HG02970 (cell line): ENCODE results near the gene ARHGDIA.

Experiments used
- ATAC-seq: cut with Tn5 transposase; IDR thresholded peaks from one replicate; pipeline ENCODE4 v1.9.1; 2021; ENCODE audit warnings: mild to moderate bottlenecking, moderate library complexity, moderate number of reproducible peaks; ENCODE audit not compliant: unreplicated experiment, low FRiP score

ARHGDIA gene

GRCh38 chr17:81831957-81832607 is 39.1 kb downstream of the ARHGDIA start:
- peak; percentile 4 for ATAC-seq

DNA sequence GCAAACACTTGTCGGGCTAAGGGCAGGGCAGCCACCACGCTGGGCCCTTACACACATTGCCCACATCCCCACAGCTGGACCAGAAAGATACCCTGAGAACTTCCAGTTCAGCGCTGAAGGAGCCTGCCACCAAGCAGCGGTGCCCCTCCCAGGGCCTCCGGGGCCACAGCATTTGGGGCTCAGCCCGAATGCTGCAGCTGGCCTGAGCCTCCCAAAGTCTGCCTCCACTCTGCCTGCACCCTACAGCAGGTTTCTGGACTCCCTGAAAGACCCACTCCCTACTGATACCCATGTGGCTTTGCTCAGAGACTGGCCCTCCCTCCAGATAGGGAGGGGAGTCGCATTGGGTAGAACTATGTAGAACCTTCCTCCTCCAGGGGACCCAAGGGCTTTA is 39.6 kb downstream of the ARHGDIA start:
- ATAC-seq = no peak

DNA sequence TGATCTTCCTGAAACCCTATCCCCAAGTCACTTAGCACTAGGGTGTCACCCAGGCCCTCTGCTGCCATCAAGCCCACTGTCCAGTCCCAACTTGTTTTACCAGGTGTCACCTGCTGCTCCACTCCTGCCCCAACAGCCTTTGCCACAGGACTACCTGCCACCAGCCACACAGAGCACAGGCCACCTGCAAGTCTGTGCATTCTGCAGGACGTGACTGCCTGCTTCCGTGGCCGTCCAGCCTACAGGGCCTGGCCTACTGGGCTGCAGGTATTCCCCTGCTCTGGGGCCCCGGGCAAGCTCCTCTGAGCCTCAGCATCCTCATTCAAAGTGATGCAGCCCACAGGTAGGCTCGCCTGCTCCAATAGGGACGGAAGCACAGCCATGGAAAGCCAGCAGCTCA is 41.3 kb downstream of the ARHGDIA start:
- ATAC-seq = no peak

GRCh38 chr17:81828656-81829055 is 42.5 kb downstream of the ARHGDIA start:
- no peak for ATAC-seq

GRCh38 chr17:81825841-81826466 is 45.2 kb downstream of the ARHGDIA start:
- ATAC-seq = no peak

DNA sequence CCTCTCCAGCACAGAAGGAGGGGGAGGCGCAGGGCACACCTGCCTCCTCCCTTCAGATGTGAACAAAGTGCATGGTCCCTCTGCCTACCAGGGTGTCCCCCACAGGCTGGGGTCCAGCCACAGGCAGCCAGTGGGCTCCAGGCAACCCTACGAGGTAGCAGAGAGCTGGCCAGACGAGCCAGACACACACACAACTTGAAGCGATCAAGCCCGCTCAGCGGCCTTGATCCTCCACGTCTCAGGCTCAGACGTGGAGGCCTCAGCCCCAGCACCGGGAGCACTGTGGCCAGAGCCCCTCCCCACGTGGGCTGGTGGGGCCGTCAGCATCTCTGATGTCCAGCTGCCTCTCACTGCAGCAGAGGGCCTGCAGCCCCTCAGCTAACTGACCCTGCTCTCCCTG is 46.5 kb downstream of the ARHGDIA start:
- ATAC-seq = no peak

- ATAC-seq = no peak
These were observed 47.2 kb downstream of the ARHGDIA start for GRCh38 chr17:81823820-81824550.

DNA sequence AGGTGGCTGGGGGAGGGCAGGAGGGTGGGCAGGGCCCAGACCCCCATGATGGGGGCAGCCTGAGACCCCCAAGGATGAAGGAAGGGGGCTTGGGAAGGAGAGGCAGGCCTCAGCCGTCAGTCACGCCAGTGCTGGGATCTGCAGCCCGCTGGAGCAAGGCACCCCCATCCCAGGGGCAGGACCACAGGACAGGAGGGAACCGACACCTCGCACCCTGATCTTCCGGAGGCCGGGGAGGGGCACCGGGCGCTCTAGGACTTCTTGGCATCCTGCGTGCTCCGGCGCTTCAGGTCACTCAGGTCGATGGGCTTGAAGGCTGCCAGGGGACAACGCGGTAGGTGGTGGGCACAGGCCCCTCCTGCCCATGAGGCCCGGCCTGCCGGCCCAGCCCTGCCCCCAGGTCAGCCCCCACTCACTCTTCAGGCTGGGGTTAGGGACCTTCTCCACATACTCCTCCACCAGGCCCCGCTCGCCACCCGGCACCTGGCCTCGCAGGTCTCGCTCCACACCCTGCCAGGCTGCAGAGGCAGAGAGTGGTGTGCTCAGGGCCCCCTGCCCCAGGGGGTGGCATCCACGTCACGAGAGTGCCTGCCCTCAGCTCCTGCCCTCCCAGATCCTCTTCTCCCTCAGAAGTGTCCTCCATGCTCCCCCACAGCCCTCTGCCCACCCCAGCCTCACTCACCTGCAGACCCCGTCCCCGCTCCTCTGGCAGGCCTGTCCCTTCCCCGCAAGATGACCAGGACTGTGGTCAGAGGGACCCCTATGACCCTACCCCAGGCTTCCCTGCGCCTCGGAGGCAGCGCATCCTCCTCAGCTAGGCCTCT is 47.9 kb downstream of the ARHGDIA start:
- ATAC-seq = no peak

DNA sequence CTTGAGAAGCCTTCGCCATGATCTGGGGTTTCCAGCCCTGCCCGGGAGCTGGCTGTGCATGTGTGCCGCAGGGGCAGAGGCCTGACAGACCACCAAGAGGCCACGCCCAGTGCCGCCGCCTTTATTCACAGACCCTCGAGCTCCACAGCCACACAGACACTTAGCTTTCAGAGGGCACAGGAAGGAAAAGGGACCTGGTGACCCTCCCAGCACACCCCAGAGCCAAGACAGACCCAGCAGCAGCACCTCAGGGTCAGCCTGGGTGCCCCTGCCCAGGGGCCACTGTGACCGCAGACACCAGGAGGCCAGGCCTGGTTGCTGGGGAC is 48.9 kb downstream of the ARHGDIA start:
- no peak for ATAC-seq

DNA sequence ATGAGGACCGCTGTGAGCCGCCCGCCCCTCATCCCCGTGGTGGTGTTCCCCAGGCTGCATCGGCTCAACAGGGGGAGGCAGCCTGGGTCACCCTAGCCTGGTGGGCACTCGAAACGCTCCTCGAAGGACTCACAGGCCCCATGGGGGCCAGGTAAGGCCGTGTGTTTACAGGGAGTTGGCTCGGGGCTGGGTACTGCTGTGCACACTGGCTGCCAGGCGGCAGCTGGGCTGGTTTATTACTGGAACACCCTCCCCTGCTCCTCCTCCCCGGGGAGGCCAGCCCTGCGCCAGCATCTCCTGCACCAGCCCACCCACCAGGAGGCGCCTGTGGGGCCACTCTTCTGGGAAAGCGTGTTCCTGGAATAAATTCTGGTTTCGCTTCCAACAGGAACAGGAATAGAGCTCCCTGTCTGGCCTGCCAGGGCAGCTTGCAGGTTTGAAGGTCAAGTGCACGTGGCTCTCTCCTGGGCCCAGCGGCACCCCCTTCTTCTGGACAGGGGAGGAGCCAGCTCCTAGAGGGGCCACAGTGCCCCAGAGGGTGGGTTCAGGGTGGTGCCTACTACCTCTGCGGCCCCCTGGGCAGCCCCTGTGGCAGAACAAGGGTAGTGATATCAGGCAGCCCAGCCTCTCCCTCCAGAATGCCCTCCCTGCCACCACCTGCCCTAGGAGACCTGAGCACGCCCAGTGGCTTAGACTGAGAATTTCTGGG is 49.4 kb downstream of the ARHGDIA start:
- ATAC-seq = no peak

DNA sequence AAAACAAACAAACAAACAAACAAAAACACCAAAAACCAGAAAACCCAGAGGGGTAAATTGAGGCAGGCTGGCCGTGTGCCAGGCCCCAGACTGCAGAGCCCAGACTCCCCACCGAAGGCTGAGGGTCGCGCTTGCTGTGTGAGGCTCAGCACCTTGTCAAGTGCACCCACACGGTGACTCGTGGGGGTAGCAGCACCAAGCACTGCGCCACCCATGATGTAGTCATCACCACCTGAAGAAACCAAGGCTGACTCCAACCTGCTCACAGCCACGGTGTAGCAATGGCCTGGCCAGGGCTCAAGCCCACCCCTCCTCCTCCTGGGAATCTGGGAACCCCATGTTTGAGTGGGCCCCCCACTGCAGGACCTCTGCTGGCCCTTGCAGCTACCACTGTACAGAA is 50.0 kb downstream of the ARHGDIA start:
- ATAC-seq = no peak

GRCh38 chr17:81819708-81820107 is 51.4 kb downstream of the ARHGDIA start:
- no peak for ATAC-seq

GRCh38 chr17:81817758-81818147 is 53.4 kb downstream of the ARHGDIA start:
- ATAC-seq = no peak
